ENCODE measurements around the gene IQCK. TPM values are rescaled to one million over a fixed set of nuclear protein-coding genes. Genes with fewer than 3 reads are reported as not detected.

IQCK gene
- polyA plus RNA-seq, 2 of the 4 experiments (the other 2 are of a cell fraction) = 10.3 to 15.6 TPM

DNA sequence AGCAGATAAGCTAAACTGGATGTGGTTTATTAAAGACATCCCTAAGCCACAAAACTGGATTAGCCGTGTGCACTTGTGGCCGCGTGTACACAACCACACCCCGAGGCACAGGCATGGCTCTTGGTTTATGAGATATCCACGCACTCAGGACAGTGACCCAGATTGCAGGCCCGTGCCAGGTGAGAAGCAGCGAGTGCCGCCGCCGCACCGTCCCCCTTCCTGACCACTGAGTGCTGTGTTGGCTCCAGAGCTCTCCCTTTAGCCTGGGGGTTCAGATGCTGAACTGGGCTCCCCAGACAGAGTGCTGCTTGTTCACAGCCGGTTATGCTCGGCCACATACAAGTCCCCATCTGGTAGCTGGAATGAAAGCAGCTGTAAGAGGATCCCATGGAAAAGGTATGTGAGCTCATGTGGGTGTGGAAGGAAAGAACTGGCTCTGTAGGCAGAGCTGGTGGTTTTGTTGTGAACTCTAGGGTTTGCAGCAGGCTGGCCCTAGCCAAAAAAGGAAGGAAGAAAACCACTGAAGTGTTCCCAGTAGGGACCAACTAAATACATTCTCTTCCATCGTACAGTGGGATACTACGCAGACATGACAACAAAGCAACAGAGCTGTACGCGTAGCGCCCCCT is 29.6 kb upstream of the IQCK start:
- CTCF ChIA-PET = interaction anchor here (0.6 to 1.3 kb wide), 6 partner anchors 29 to 198 kb away, joined by 3 to 4 read pairs (median 3); partner anchors contain the start of gene GPRC5B
- no peak overlapping the region for H3K27ac ChIP-seq

DNA sequence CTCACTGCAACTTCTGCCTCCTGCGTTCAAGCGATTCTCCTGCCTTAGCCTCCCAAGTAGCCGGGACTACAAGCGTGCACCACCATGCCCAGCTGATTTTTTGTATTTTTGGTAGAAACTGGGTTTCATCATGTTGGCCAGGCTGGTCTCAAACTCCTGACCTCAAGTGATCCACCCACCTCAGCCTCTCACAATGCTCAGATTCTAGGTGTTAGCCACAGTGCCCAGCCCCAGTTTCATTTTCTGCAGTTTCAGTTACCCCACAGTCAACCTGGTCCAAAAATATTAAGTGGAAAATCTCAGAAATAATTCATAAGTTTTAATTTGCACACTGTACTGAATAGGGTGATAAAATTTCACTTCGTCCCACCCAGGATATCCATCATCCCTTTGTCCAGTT is 28.7 kb upstream of the IQCK start:
- TF ChIP-seq KDM5A (IDR thresholded peaks at IDR 0.05) (no peak), TFCP2L1 (CRISPR knock-in tag; IDR thresholded peaks at IDR 0.05) (no peak), GATA3 (IDR thresholded peaks at IDR 0.05; ENCODE audit: borderline replicate concordance) (no peak), HOXB5 (CRISPR knock-in tag; IDR thresholded peaks at IDR 0.05) (no peak), CBX2 (IDR thresholded peaks at IDR 0.05; ENCODE audit: borderline replicate concordance, low read depth) (no peak), FOSB (CRISPR knock-in tag; IDR thresholded peaks at IDR 0.05) (no peak), BHLHE40 (IDR thresholded peaks at IDR 0.05; ENCODE audit: low read depth, low read length) (no peak)
- TF ChIP-seq, protein P1, sequence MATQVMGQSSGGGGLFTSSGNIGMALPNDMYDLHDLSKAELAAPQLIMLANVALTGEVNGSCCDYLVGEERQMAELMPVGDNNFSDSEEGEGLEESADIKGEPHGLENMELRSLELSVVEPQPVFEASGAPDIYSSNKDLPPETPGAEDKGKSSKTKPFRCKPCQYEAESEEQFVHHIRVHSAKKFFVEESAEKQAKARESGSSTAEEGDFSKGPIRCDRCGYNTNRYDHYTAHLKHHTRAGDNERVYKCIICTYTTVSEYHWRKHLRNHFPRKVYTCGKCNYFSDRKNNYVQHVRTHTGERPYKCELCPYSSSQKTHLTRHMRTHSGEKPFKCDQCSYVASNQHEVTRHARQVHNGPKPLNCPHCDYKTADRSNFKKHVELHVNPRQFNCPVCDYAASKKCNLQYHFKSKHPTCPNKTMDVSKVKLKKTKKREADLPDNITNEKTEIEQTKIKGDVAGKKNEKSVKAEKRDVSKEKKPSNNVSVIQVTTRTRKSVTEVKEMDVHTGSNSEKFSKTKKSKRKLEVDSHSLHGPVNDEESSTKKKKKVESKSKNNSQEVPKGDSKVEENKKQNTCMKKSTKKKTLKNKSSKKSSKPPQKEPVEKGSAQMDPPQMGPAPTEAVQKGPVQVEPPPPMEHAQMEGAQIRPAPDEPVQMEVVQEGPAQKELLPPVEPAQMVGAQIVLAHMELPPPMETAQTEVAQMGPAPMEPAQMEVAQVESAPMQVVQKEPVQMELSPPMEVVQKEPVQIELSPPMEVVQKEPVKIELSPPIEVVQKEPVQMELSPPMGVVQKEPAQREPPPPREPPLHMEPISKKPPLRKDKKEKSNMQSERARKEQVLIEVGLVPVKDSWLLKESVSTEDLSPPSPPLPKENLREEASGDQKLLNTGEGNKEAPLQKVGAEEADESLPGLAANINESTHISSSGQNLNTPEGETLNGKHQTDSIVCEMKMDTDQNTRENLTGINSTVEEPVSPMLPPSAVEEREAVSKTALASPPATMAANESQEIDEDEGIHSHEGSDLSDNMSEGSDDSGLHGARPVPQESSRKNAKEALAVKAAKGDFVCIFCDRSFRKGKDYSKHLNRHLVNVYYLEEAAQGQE (IDR thresholded peaks at IDR 0.05) = no peak
- FAIRE-seq (no peak), ATAC-seq (no peak), DNase-seq (ENCODE audit: low read depth in 1 of 2, low spot score in 1 of 2) (no peak)
- no peaks in the 10 kb centered on the region for H3K9me3 ChIP-seq
- 96% methylated on average over 5 of the region's 5 CpGs for WGBS (ENCODE audit: missing lambda C conversion rate)
- POLR2A ChIA-PET = no interaction called here
- no peak overlapping the region for H3K4me3 ChIP-seq
- CTCF ChIA-PET = interaction anchor here (0.6 to 1.3 kb wide), 5 partner anchors 8 to 195 kb away, joined by 3 to 4 read pairs (median 3); partner anchors contain the start of gene GPRC5B
- H3K4me2 ChIP-seq = no peak overlapping the region
- no peak overlapping the region for H3K27ac ChIP-seq
- no peaks in the 10 kb centered on the region for H3K4me1 ChIP-seq

More for the DNA sequence above, 29.6 kb upstream of the IQCK start:
- TF ChIP-seq CHD4 (IDR thresholded peaks at IDR 0.05; ENCODE audit: borderline replicate concordance) (no peak), HMGXB4 (CRISPR knock-in tag; IDR thresholded peaks at IDR 0.05; ENCODE audit: borderline replicate concordance) (no peak), KDM1A (IDR thresholded peaks at IDR 0.05; ENCODE audit: low read depth) (no peak), FOSB (CRISPR knock-in tag; IDR thresholded peaks at IDR 0.05) (no peak), HOXB13 (CRISPR knock-in tag; IDR thresholded peaks at IDR 0.05; ENCODE audit: low read depth) (no peak), CHD2 (IDR thresholded peaks at IDR 0.05; ENCODE audit: low read length, partially characterized antibody) (no peak), POLR2AphosphoS2 (conservative IDR thresholded peaks at IDR 0.05; ENCODE audit: low read length) (no peak), ESRRA (IDR thresholded peaks at IDR 0.05; ENCODE audit: borderline replicate concordance, low read length) (no peak), RNF2 (IDR thresholded peaks at IDR 0.05; ENCODE audit: borderline replicate concordance, low read depth) (no peak), E2F6 (IDR thresholded peaks at IDR 0.05; ENCODE audit: borderline replicate concordance, low read depth) (no peak), EHMT2 (IDR thresholded peaks at IDR 0.05; ENCODE audit: low read depth) (no peak), RFX5 (IDR thresholded peaks at IDR 0.05) (no peak), CBX2 (IDR thresholded peaks at IDR 0.05; ENCODE audit: borderline replicate concordance, low read depth) (no peak), MAFK (IDR thresholded peaks at IDR 0.05; ENCODE audit: partially characterized antibody) (no peak), TFCP2L1 (CRISPR knock-in tag; IDR thresholded peaks at IDR 0.05) (no peak), ZSCAN20 (CRISPR knock-in tag; IDR thresholded peaks at IDR 0.05) (no peak), JUNB (IDR thresholded peaks at IDR 0.05) (no peak)
- TF ChIP-seq, protein P2, sequence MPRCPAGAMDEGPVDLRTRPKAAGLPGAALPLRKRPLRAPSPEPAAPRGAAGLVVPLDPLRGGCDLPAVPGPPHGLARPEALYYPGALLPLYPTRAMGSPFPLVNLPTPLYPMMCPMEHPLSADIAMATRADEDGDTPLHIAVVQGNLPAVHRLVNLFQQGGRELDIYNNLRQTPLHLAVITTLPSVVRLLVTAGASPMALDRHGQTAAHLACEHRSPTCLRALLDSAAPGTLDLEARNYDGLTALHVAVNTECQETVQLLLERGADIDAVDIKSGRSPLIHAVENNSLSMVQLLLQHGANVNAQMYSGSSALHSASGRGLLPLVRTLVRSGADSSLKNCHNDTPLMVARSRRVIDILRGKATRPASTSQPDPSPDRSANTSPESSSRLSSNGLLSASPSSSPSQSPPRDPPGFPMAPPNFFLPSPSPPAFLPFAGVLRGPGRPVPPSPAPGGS (IDR thresholded peaks at IDR 0.05) = no peak
- POLR2A ChIA-PET = no interaction called here
- H3K4me1 ChIP-seq = no peaks in the 10 kb centered on the region
- H3K4me2 ChIP-seq = no peak overlapping the region
- no peaks in the 10 kb centered on the region for H3K9me3 ChIP-seq
- no peak for FAIRE-seq
- no peak overlapping the region for H3K4me3 ChIP-seq
- DNase-seq (ENCODE audit: low read depth in 1 of 2, low spot score in 1 of 2) = no peak
- no peak for ATAC-seq
- 93% methylated on average over 16 of the region's 18 CpGs for WGBS (ENCODE audit: missing lambda C conversion rate)

Measured in A549 (cell line).